ENCODE results near the gene KLRC3.
"Not testable (repeated sequence)": the region's sequence is repeated elsewhere in the genome, so short reads cannot be mapped to it uniquely, and the experiment has no call there.

The KLRC3 gene

DNA sequence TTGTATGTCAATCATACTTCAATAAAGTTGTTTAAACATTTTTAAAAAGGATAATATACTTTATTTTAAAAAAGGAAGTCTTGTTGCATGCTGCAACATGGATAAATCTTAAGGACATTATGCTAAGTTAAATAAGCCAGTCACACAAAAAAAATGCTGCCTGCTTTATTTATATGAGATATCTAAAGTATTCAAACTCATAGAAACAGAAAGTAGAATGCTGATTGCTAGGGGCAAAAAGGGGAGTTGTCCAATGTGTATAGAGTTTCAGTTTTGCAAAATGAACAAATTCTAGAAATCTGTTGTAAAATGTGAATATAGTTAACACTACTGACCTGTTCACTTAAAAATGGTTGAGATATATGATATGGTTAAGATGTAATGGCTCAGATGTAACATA lies 19.6 kb downstream of the KLRC3 start:
- TF ChIP-seq EZH2 (optimal IDR thresholded peaks at IDR 0.05; ENCODE audit: low read depth, low read length) (no peak), EZH2phosphoT487 (IDR thresholded peaks at IDR 0.05; ENCODE audit: low read length) (no peak), CTCF (IDR thresholded peaks at IDR 0.05; ENCODE audit: low read length) (no peak)
- Histone ChIP-seq H3K27me3 (replicated peaks; ENCODE audit: insufficient read depth, low read length) (no peaks in the 10 kb centered on the region), H3K27ac (ENCODE audit: low read length) (no peak overlapping the region), H3K36me3 (replicated peaks; ENCODE audit: insufficient read depth, low read length) (no peaks in the 10 kb centered on the region), H3K4me2 (ENCODE audit: low read depth, low read length) (peak overlapping the region; percentile 18; the same call in 1 of the 2 replicates), H2AFZ (ENCODE audit: low read length) (no peak overlapping the region), H3F3A (ENCODE audit: insufficient read depth, low read length) (no peaks in the 10 kb centered on the region), H3K4me3 (ENCODE audit: low read length) (no peak overlapping the region), H4K20me1 (ENCODE audit: insufficient read depth, low read length) (no peaks in the 10 kb centered on the region), H3K4me1 (ENCODE audit: low read length) (no peaks in the 10 kb centered on the region), H3K79me2 (ENCODE audit: low read length) (no peaks in the 10 kb centered on the region), H3K9me3 (replicated peaks; ENCODE audit: insufficient read depth, low read length) (no peaks in the 10 kb centered on the region), H3K9me2 (replicated peaks; ENCODE audit: insufficient read depth, low read length) (no peaks in the 10 kb centered on the region), H3K9ac (ENCODE audit: low read length) (no peak overlapping the region)
- no peak for DNase-seq

DNA sequence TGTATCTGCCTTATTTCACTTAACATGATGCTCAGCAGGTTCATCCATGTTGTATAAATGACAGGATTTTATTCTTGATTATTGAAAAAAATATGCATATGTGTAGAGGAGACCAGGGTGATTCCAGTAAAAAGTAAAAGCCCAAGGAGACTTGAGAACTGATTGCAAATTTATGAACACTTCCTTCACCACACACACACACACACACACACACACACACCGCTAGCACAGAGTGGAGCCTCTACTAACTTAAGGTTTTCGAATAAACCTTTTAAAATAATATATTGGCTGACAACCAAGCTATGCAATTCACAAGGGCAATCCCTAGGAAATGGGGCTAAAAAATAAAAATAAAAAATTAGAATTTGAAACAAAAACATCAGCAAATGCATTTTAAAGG lies 22.2 kb downstream of the KLRC3 start:
- H4K20me1 ChIP-seq (ENCODE audit: insufficient read depth, low read length): no peaks in the 10 kb centered on the region
- H3F3A ChIP-seq (ENCODE audit: insufficient read depth, low read length): no peaks in the 10 kb centered on the region
- no peaks in the 10 kb centered on the region for H3K9me3 ChIP-seq (replicated peaks; ENCODE audit: insufficient read depth, low read length)
- no peak overlapping the region for H3K27ac ChIP-seq (ENCODE audit: low read length)
- no peak overlapping the region for H3K4me2 ChIP-seq (ENCODE audit: low read depth, low read length)
- no peak overlapping the region for H2AFZ ChIP-seq (ENCODE audit: low read length)
- H3K79me2 ChIP-seq (ENCODE audit: low read length): no peaks in the 10 kb centered on the region
- no peaks in the 10 kb centered on the region for H3K9me2 ChIP-seq (replicated peaks; ENCODE audit: insufficient read depth, low read length)
- no peaks in the 10 kb centered on the region for H3K4me1 ChIP-seq (ENCODE audit: low read length)
- no peak for TF ChIP-seq EZH2 (optimal IDR thresholded peaks at IDR 0.05; ENCODE audit: low read depth, low read length)
- TF ChIP-seq CTCF (IDR thresholded peaks at IDR 0.05; ENCODE audit: low read length): no peak
- no peak for TF ChIP-seq EZH2phosphoT487 (IDR thresholded peaks at IDR 0.05; ENCODE audit: low read length)
- no peaks in the 10 kb centered on the region for H3K36me3 ChIP-seq (replicated peaks; ENCODE audit: insufficient read depth, low read length)
- no peaks in the 10 kb centered on the region for H3K27me3 ChIP-seq (replicated peaks; ENCODE audit: insufficient read depth, low read length)
- no peak overlapping the region for H3K4me3 ChIP-seq (ENCODE audit: low read length)
- no peak for DNase-seq
- no peak overlapping the region for H3K9ac ChIP-seq (ENCODE audit: low read length)

- Histone ChIP-seq H3F3A (ENCODE audit: insufficient read depth, low read length) (no peaks in the 10 kb centered on the region), H3K4me2 (ENCODE audit: low read depth, low read length) (no peak overlapping the region), H3K4me3 (ENCODE audit: low read length) (no peak overlapping the region), H3K9ac (ENCODE audit: low read length) (no peak overlapping the region), H3K4me1 (ENCODE audit: low read length) (no peaks in the 10 kb centered on the region), H3K27me3 (replicated peaks; ENCODE audit: insufficient read depth, low read length) (no peaks in the 10 kb centered on the region), H4K20me1 (ENCODE audit: insufficient read depth, low read length) (no peaks in the 10 kb centered on the region), H3K9me3 (replicated peaks; ENCODE audit: insufficient read depth, low read length) (no peaks in the 10 kb centered on the region), H3K36me3 (replicated peaks; ENCODE audit: insufficient read depth, low read length) (no peaks in the 10 kb centered on the region), H2AFZ (ENCODE audit: low read length) (no peak overlapping the region), H3K27ac (ENCODE audit: low read length) (no peak overlapping the region), H3K79me2 (ENCODE audit: low read length) (no peaks in the 10 kb centered on the region), H3K9me2 (replicated peaks; ENCODE audit: insufficient read depth, low read length) (no peaks in the 10 kb centered on the region)
- TF ChIP-seq EZH2phosphoT487 (IDR thresholded peaks at IDR 0.05; ENCODE audit: low read length) (no peak), EZH2 (optimal IDR thresholded peaks at IDR 0.05; ENCODE audit: low read depth, low read length) (no peak), CTCF (IDR thresholded peaks at IDR 0.05; ENCODE audit: low read length) (no peak)
- DNase-seq: no peak
These were observed 23.1 kb downstream of the KLRC3 start for GRCh38 chr12:10397296-10397695.

DNA sequence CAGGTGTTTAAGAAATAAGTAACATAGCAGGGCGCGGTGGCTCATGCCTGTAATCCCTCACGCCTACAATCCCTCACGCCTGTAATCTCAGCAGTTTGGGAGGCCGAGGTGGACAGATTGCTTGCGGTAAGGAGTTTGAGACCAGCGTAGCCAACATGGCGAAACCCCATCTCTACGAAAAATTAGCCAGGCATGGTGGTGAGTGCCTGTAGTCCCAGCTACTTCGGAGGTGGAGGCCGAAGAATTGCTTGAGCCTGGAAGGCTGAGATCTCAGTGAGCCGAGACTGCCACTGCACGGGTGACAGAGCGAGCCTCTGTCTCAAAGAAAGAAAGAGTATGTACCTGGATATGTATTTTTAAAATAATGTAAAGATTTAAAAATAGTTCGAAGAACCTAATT lies 24.2 kb downstream of the KLRC3 start:
- not testable (repeated sequence) for H3K4me1 ChIP-seq (ENCODE audit: low read length); H3K9me3 ChIP-seq (replicated peaks; ENCODE audit: insufficient read depth, low read length); H3K79me2 ChIP-seq (ENCODE audit: low read length); DNase-seq; H3K9me2 ChIP-seq (replicated peaks; ENCODE audit: insufficient read depth, low read length); H3K36me3 ChIP-seq (replicated peaks; ENCODE audit: insufficient read depth, low read length); H3K9ac ChIP-seq (ENCODE audit: low read length); H3F3A ChIP-seq (ENCODE audit: insufficient read depth, low read length); H3K27ac ChIP-seq (ENCODE audit: low read length); H3K4me2 ChIP-seq (ENCODE audit: low read depth, low read length); H2AFZ ChIP-seq (ENCODE audit: low read length); H3K4me3 ChIP-seq (ENCODE audit: low read length); H3K27me3 ChIP-seq (replicated peaks; ENCODE audit: insufficient read depth, low read length); H4K20me1 ChIP-seq (ENCODE audit: insufficient read depth, low read length)
